ENCODE measurements around the gene PGD.
"Not testable (repeated sequence)": the region's sequence is repeated elsewhere in the genome, so short reads cannot be mapped to it uniquely, and the experiment has no call there.

Gene PGD

DNA sequence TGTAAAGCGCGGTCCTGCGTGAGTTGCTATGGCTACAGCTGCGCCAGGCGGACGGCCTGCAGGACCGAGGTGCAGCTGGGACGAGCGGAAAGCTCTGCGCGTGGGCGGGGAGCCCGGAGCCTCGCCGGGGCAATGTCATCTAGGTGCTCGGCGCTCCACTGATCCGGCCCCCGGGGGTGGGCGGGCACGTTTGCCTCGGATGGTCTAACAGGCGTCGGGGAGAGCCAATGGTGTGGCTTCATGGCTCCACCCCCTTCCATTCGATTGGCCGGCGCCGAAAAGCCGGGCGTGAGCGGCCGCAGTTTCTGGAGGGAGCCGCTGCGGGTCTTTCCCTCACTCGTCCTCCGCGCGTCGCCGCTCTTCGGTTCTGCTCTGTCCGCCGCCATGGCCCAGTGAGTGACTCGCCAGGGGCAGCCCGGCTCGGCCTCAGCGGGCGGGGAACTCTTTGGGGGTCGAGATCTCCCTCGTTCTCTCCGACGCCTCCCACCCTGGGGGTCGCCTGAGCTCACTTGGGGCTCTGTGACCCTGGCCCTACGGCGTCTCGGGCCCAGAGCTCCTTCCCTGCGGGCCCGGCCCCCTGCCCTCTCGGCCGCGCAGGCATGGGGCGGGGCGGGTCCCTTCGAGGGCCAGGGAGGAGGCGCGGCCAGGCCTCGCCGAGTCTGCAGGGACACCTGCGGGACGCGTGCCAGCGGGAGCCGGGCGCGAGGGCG lies at the start of gene PGD:
TSS of gene PGD (plus strand) at position 331 of the 710 bp plus-strand sequence. CDS start at position 385, 54 bp downstream.
- peak; percentile 93 for DNase-seq (ENCODE audit: low read depth)

DNA sequence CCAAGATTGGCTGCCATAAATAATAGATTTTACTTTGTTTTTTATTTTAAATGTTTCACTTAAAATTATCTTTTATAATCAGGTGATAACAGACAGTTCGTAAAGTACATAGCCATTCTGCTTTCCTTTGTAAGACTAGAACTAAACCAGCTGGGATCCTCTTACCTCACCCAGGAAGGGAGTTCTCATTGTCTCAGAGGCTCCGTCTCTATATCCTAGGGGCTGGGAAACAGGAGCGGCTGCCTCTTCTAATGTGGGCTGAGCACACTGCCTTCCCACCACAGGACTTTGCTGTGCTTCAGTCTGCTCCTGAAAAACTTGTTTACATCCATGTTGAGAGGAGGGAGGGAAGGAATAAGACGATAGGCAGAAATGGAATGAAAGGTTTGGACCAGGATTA lies 45.6 kb upstream of the PGD start:
- no peak for DNase-seq (ENCODE audit: low read depth)

DNA sequence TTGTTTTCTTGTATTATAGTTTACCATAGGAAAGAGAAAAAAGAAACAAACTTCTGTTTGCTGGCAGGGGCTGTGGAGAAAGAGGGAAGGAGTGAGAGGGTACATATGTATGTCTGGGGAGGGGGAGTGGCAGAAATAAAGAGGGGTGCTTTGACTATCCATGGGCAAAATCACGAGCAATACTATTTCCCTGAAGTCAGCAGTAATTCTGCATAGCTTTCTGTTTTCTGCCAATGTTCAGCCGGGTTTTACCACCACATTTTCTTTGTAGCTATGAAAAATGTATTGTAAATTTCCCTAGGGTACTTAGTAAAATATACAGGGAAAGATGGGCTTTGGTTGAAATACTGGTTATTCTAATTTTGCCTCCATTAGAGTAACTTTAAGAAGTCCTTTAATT lies 45.2 kb upstream of the PGD start:
- DNase-seq (ENCODE audit: low read depth): no peak

DNA sequence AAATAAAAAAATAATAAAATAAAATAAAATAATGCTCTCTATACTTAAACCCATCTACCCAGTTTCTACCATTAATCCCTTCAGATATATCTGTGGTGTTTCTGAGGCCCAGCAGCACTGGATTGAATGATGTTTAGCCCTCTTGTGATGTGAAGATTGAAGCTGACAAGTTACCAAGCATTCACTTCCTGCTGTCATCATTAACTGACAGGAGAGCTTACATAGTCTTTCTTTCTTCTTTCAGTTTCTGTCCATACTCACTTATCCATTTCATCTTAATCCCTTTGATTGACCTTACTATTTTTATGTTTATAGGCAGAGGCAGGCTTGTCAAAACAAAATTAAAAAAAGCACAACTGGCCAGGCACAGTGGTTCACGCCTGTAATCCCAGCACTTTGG lies 38.8 kb upstream of the PGD start:
- no peak for DNase-seq (ENCODE audit: low read depth)

DNA sequence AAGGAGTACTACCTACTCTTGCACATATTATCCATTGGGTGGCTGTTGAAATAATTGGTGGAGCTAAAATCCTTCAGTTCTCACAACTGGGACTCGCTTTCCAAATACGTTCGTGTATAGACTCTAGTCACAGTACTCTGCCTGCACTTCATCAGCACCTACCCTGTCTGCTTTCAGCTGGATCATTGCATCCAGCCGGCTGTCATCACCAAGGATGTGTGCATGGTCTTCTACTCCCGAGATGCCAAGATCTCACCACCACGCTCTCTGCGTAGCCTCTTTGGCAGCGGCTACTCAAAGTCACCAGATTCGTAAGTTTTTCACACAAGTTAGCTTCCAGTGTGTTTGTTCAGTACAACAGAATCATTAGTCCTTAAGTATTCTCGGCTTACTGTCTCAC lies 37.3 kb upstream of the PGD start:
- no peak for DNase-seq (ENCODE audit: low read depth)

DNA sequence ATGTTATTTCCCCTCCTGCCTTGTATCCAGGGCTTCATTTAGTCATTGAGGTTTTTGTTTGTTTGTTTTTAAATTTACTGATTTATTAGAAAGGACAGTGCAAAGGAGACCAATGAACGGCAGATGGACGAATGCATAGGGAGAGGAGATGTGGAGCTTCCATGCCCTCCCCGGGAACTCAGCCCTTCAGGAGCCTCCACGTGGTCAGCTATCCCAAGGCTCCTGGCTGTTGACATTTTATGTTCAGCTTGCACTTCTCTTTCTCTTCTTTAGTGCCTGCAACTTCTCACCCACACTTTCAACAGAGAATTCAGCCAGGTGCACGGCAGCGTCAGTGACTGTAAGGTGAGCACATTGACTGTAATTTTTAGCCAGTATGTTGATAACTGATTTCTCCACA lies 30.7 kb upstream of the PGD start:
- DNase-seq (ENCODE audit: low read depth): no peak

DNA sequence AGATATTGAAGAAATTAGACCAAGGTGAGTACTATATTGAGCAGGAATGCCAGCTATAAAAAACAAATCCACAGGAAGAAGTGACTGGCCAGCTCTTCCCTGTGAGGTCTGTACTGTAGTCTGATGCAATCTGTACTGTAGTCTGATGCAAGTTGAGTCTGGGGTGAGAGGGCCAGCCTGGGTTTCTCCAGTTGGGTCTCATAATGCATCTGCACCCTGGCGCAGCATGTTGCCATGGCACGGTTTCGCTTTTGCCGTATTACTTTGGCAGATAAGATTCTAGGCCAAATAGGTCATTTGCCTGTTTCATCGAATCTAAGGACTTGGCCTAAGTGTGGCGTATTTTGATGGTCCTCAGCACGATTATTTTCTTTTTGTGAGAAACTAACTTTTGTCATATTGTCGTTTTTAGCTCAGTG lies 24.4 kb upstream of the PGD start:
- DNase-seq (ENCODE audit: low read depth): no peak

DNA sequence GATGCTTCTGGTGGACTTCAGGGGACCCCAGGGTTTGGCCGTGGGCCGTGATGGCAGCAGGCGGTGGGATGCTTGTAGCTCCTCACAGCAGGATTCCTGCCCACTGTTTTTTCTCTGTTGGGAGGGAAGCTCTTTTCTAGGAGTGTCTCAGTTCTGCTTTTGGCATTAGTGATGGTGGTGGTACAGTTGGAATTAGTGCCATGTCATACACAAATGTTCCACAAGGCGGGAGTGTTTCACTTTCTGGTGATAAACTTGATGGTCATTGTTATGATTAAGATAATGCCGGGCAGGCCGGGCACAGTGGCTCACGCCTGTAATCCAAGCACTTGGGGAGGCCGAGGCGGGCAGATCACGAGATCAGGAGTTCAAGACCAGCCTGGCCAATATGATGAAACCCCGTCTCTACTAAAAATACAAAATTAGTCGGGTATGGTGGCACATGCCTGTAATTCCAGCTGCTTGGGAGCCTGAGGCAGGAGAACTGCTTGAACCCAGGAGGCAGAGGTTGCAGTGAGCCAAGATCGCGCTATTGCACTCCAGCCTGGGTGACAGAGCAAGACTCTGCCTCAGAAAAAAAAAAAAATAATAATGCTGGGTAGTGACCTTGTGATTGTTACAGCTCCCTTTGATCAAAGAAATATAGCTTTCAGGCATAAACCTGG lies 21.4 kb upstream of the PGD start:
- DNase-seq (ENCODE audit: low read depth): not testable (repeated sequence)

DNA sequence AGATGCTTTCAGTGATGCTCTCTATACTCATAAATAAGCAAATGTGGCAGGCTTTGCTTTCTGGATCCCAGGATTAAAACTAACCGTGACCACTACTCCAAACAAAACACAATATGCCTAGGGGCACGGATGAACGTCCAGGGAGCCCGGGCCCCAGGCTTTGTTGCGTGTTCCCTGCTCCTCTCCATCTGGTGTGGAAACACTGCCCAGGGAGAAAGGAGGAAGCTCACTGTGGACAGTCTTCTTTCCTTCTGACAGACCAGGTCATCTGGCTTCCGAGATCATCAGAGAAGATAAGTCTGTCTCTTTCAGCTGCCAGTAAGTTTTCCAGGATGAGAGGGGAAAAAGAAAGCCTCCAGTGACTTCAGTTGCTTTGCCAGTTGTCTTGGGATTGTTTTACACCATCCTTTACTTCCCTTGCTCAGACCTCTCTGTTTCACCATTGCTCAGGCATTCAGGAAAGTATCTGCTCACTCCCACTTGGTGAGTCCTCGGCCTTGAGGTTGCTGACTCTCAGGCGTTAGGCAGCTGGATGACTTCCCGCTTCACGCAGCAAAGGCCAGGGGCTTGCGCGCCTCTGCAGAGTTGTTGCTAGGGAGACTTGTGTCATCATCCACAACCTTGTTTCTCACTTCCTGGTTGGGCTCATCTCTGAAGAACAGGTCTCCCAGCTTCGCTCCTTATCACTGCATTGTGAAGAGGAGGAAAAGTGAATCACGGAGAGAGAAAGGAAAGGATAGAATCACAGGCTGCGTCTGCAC lies 20.6 kb upstream of the PGD start:
- DNase-seq (ENCODE audit: low read depth): no peak

DNA sequence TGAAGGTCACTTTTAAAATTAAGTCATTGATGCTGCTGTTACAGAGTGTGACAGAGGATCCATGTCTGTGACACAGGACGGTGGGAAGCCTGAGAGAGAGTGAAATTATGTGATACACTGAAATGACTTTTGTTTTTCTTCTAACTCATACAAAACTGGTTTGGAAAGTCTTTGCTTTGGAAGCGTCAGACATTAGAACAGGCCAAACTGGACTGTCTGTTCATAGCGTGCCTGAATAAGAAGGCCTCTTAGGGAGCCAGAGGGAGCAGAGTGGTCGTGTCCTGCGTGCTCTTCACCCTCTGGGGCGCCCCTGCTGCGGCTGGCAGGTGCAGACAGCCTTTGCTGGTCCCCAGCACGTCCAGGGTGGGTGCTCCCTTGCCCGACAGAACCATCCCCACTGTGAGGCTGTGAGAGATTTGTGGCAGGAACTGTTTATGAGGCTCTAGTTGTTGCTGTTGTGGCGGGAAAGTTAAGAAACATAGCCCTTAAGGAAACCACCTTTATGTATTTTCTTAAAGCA lies 19.7 kb upstream of the PGD start:
- no peak for DNase-seq (ENCODE audit: low read depth)

DNA sequence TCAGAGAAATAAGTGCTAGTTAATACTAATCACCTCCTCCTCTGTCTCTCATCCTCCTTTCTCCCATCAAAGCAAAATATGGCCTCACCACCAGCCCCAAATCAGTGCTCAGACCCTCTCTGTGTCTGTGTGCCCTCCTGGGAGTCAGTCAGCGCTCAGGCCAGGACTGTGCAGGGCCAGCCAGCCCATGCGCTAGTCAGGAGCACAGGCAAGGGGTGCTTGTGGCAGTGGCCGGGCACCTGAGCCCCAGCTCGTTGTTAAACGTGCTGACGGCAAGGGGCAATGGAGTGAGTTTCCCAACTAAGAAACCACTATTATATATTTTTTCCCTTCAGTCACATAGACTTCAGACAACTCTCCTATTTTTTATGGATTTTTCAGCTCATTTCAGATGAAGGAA lies 19.2 kb upstream of the PGD start:
- no peak for DNase-seq (ENCODE audit: low read depth)

DNA sequence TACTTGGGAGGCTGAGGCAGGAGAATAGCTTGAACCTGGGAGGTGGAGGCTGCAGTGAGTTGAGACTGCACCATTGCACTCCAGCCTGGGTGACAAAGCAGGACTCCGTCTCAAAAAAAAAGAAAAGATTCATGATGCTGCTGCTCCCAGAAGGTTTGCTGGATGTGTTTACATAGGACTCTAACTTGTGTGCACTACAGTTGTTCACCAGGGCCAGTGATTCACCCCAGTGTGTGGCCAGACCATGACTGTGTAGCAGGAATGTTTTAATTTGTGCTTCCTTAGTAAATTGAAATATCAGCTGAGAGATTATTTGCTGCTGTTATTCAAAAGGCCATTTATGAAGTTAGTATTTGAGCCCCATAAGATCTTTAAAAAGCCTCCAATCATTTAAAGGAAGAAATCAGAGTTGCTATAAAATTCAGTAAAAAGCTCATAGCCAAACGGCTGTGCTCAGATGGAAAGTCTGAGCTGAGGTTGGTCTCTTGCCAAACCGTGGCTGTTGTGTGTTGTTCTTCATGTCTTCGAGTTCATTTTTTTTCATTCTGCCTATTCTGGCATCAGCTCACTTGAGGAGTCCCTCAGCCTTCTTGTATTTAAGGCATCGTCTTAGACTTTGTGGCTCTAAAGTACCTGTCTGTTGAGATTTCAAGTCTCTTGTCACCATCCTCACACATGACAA lies 18.1 kb upstream of the PGD start:
- no peak for DNase-seq (ENCODE audit: low read depth)

DNA sequence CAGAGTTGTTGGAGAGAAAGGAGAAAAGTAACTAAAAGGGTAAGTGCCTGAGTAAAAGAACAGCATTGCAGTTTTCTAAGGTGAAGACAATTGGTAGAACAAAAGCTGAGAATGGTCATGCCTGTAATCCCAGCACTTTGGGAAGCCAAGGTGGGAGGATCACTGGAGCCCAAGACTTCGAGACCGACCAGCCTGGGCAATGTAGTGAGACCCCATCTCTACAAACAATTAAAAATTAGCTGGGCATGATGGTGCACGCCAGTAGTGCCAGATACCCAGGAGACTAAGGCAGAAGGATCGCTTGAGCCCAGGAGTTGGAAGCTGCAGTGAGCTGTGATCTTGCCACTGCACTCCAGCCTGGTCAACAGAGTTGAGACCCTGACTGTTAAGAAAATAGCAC lies 15.2 kb upstream of the PGD start:
- no peak for DNase-seq (ENCODE audit: low read depth)

DNA sequence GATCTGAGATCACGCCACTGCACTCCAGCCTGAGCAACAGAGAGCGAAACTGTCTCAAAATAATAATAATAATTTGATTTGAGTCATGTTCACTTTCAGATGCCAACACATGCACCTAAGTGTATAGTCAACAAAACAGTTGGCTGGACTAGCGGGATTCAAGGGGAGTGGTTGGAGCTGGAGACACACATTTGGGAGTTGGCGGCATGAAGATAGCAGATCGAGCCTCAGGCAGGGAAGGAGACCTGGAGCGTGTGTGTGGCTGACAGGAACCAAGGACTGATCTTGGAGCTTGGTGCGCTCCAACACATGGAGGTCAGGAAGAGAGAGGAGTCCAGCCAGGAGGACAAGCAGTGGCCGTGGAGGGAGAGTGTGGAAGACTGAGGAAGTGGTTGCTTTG lies 14.6 kb upstream of the PGD start:
- DNase-seq (ENCODE audit: low read depth): no peak

DNA sequence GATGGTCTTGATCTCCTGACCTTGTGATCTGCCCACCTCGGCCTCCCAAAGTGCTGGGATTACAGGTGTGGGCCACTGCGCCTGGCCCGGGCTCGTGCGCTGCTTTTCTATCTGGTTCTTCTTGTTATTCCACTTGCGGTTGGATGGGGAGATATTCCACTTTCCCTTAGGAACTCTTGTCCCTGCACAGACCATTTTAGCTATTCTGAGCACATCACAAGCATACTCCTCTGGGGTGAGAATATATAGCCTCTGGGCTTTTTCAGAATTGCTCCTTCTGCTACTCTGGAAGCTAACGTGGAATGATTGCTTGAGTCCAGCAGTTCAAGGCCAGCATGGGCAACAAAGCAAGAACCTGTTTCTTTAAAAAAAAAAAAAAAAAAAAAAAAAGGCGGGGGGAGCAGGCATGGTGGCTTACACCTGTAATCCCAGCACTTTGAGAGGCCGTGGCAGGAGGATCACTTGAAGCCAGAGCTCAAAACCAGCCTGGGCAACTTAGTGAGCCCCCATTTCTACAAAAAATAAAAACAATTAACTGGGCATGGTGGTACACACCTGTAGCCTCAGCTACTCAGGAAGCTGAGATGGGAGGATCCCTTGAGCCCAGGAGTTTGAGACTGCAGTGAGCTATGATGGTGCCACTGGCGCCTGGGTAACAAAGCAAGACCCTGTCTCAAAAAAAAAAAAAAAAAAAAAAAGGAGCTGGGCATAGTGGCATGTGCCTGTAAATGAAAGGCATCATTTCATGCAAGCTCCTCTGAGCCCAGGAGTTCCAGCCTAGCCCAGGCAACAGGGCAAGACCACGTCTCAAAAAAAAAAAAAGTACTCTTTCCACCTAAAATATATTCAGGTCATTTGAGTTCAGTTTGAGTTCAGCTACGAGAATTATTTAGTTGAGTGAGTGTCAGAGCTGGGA lies 11.8 kb upstream of the PGD start:
- no peak for DNase-seq (ENCODE audit: low read depth)

DNA sequence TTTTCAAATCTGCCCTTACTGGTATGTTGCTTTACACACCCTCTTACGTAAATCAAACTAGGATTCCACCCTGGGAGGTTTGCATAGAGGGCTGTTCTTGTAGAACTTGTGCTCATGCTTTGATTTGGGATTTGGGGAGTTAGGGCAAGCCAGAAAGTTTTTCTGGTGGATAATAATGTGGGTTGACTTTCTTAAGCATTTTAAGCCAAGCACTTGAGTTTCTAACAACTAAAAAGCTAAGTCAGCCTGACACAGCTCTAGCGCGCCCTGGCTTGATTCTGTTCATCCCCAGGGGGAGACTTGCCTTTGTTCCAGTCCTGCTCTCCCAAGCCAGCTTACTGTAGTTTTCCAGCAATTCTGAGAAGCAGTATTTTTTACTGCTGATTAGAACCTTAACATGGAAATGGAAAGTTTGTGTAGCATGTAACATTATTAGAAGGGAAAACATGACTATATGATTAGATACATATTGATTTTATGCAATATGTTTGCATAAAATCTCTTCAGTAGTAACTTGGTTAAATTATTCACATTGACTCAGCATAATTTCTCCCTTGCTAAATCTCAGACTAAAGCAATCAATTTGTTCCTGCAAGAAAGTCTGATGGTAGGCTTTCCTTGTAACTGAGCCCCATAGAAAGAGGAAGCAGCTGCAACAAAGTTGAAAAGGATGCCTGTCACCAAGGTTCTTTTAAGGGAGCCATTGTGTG lies 11.0 kb upstream of the PGD start:
- no peak for DNase-seq (ENCODE audit: low read depth)

DNA sequence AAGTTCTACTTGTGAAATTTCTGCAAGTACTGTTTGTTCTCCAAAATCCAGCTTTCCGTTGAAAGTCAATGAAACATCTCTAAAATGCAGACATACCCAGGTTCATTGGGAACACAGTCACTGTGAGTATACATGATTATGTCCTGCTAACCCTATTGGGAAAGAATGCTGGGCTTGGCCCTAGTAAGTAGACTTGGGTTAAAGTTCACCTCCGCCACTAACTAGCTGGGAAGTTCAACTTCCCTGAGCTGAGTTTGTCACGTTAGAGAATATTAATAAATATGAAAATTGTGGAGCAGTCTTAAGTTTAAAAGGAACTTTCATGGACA lies 10.5 kb upstream of the PGD start:
- DNase-seq (ENCODE audit: low read depth): no peak

DNA sequence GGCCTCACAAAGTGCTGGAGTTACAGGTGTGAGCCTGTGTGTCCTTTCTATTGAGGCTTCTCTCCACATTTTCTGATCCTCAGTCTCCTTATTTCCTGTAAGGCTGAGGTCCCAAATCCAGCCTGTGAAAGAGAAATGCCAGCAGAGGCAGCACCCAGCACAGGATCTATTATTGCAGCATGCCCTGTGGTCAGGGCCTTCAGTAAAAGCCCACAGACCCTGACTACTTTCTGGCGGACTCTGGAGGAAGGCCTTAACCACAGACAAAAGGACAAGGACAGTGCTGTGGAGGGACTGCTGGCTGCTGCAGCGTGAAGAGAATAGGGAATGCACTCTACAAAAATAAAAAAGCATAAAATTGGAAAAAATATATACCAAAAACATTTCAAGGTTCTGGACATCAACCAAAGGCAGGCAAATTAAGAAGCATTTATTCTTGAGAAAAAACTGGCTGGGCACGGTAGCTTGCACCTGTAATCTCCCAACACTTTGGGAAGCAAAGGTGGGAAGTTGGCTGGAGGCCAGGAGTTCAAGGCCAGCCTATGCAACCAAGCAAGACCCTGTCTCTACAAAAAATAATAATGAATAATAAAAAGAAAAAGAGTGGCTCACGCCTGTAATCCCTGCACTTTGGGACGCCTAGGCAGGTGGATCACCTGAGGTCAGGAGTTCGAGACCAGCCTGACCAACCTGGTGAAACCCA lies 9.4 kb upstream of the PGD start:
- DNase-seq (ENCODE audit: low read depth): no peak

DNA sequence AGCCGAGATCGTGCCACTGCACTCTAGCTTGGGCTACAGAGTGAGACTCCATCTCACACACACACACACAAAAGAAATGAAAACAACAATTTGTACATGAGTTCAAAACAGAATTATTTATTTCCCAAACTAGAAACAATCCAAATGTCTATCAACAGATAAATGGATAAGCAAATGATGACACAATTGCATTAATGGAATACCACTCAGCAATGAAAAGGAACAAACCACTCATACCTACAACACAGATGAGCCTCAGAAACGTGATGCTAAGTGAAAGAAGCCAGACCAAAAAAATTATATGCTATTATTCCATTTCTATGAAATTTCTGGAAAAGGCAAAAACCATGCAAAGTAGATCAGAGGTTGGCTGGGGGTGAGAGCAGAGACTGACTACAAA lies 2.0 kb upstream of the PGD start:
- no peak for DNase-seq (ENCODE audit: low read depth)

DNA sequence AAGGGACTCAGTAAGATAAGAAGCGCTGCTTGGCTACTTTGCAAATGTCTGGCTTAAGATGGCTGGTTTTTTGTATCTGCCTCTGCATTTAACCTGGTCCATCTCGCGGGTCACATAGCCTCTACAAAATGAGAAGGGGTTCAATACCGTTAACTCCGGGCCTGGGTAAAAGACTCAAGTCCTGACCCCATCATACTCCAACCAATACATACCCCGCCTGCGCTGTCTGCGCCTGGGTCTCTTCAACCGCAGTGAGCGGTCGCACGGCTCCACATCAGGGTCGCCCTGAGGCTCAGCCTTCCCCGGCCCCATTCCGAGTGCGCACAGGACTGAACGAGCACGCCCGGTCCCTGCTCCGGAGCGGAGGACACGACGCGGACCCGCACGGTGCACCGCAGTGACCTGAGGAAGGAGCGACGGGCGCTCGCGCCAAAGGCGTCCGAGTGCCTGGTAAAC lies 558 bp upstream of the PGD start:
- DNase-seq (ENCODE audit: low read depth): no peak
